ENCODE results near the gene CYREN. TPM values are rescaled to one million over a fixed set of nuclear protein-coding genes. Genes with fewer than 3 reads are reported as not detected.

The CYREN gene
- total RNA-seq, 6 donors from 2014 or later: 27.3 to 119 (median 40.4) TPM

- no peak for ATAC-seq (ENCODE audit: low FRiP score in 2 of 2)
- Histone ChIP-seq H3K4me3 (no peak overlapping the region), H3K27me3 (no peaks in the 10 kb centered on the region), H3K36me3 (peaks cover 38 to 78% (median 74%) of the 10 kb centered on the region in 4 donors), H3K27ac (no peak overlapping the region), H3K9me3 (peaks cover 12 to 32% (median 30%) of the 10 kb centered on the region in 4 donors), H3K4me1 (no peaks in the 10 kb centered on the region)
- DNase-seq: no peak
- WGBS, 2 donors: 90 to 97% methylated on average over 5 of the region's 5 CpGs
- TF ChIP-seq CTCF (IDR thresholded peaks at IDR 0.05): no peak
- no peak for TF ChIP-seq POLR2A (IDR thresholded peaks at IDR 0.05)
- TF ChIP-seq POLR2AphosphoS5 (IDR thresholded peaks at IDR 0.05): no peak
- no peak for TF ChIP-seq EP300 (IDR thresholded peaks at IDR 0.05)
Measured at GRCh38 chr7:135184254-135184841, 13.8 kb upstream of the CYREN start.

GRCh38 chr7:135183478-135183877, 13.0 kb upstream of the CYREN start:
- Histone ChIP-seq H3K27ac (no peak overlapping the region), H3K9me3 (peaks cover 12 to 36% (median 30%) of the 10 kb centered on the region in 4 donors), H3K4me3 (no peak overlapping the region), H3K27me3 (no peaks in the 10 kb centered on the region), H3K36me3 (peaks cover 30 to 70% (median 65%) of the 10 kb centered on the region in 4 donors), H3K4me1 (no peaks in the 10 kb centered on the region)
- ATAC-seq (ENCODE audit: low FRiP score in 2 of 2) (no peak), DNase-seq (no peak)
- WGBS, 2 donors: 93 to 96% methylated on average over 7 of the region's 7 CpGs
- TF ChIP-seq EP300 (IDR thresholded peaks at IDR 0.05) (no peak), POLR2AphosphoS5 (IDR thresholded peaks at IDR 0.05) (no peak), POLR2A (IDR thresholded peaks at IDR 0.05) (no peak), CTCF (IDR thresholded peaks at IDR 0.05) (no peak)

- TF ChIP-seq EP300 (IDR thresholded peaks at IDR 0.05): no peak
- no peak for TF ChIP-seq CTCF (IDR thresholded peaks at IDR 0.05)
- TF ChIP-seq POLR2A (IDR thresholded peaks at IDR 0.05): no peak
- no peak for TF ChIP-seq POLR2AphosphoS5 (IDR thresholded peaks at IDR 0.05)
- DNase-seq (peak in 1 of 2 donors; percentile 74), ATAC-seq (ENCODE audit: low FRiP score in 2 of 2) (no peak)
- Histone ChIP-seq H3K27me3 (no peaks in the 10 kb centered on the region), H3K36me3 (peaks cover 24 to 57% (median 53%) of the 10 kb centered on the region in 4 donors), H3K4me3 (no peak overlapping the region), H3K4me1 (no peaks in the 10 kb centered on the region), H3K9me3 (peaks cover 12 to 36% (median 30%) of the 10 kb centered on the region in 4 donors), H3K27ac (no peak overlapping the region)
- WGBS, 2 donors: 98% methylated on average over 17 to 30 of the region's 31 CpGs
Measured at GRCh38 chr7:135181929-135182678, 11.6 kb upstream of the CYREN start.

- Histone ChIP-seq H3K4me3 (no peak overlapping the region), H3K4me1 (no peaks in the 10 kb centered on the region), H3K27ac (no peak overlapping the region), H3K36me3 (peaks cover 19 to 54% (median 46%) of the 10 kb centered on the region in 4 donors), H3K9me3 (peaks cover 12 to 36% (median 30%) of the 10 kb centered on the region in 4 donors), H3K27me3 (no peaks in the 10 kb centered on the region)
- WGBS, 2 donors: 93 to 94% methylated on average over 3 of the region's 3 CpGs
- no peak for DNase-seq
- TF ChIP-seq CTCF (IDR thresholded peaks at IDR 0.05): no peak
- TF ChIP-seq POLR2AphosphoS5 (IDR thresholded peaks at IDR 0.05): no peak
- TF ChIP-seq EP300 (IDR thresholded peaks at IDR 0.05): no peak
- no peak for TF ChIP-seq POLR2A (IDR thresholded peaks at IDR 0.05)
- no peak for ATAC-seq (ENCODE audit: low FRiP score in 2 of 2)
Measured at GRCh38 chr7:135181261-135181928, 10.9 kb upstream of the CYREN start.

Measured in upper lobe of left lung (tissue), 6 donors.